Subcutaneous adipose tissue (tissue), 4 donors: ENCODE measurements around the gene CCDC88C. TPM values are rescaled to one million over a fixed set of nuclear protein-coding genes. Genes with fewer than 3 reads are reported as not detected.

ENCODE experiments used
- total RNA-seq, 4 donors: library from RNA; depleted of rRNA; stranded (reverse); fragments of >200 nt; gene quantifications; one replicate each; pipeline ENCODE4 v1.1.0, GENCODE V29; 2016
- TF ChIP-seq, protein P1 (sequence below): fragments of 450-650 bp; IDR thresholded peaks from one replicate; pipeline ENCODE4 v1.5.1; 2016; ENCODE audit warnings: low read depth, mild to moderate bottlenecking, control low read depth, antibody characterized with exemption, moderate library complexity

The CCDC88C gene
- total RNA-seq, 4 donors from 2014 or later = 7.3 to 16.2 (median 8.8) TPM

DNA sequence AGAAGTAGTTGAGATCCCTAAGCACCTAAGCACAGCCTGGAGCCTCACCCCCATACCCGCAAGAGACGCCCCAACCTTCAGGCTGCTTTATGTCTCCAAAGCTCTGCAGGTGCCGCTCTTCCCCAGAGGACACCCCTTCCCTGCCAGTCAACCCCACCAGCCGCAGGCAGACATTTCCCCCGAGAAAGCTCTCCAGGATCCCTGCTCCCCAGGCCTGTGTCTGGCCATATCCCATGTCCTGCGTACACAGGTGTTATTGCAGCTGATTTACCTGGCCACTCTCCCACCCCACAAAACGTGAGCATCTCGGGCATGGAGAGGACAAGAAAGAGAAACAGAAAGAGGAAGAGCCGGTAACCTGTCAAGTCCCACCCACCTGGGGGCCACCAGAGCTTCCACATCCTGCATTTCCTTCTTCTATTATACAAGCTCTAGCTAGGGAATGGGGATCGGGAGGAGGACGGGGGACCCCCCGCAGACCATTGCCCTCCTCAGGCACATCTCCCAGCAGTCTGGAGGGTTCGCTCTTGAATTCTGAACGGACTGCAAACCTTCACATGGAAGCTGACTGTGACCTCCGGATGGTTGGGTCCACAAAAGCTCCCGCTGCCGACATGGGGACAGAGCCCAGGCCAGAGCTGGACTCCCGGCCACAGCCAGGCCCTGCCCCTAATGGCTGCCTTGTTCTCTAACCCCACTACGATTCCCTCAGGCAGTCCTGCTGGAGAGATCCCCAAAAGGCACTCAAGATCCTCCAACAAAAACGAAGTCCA lies 17.6 kb downstream of the CCDC88C start:
- TF ChIP-seq, protein P1, sequence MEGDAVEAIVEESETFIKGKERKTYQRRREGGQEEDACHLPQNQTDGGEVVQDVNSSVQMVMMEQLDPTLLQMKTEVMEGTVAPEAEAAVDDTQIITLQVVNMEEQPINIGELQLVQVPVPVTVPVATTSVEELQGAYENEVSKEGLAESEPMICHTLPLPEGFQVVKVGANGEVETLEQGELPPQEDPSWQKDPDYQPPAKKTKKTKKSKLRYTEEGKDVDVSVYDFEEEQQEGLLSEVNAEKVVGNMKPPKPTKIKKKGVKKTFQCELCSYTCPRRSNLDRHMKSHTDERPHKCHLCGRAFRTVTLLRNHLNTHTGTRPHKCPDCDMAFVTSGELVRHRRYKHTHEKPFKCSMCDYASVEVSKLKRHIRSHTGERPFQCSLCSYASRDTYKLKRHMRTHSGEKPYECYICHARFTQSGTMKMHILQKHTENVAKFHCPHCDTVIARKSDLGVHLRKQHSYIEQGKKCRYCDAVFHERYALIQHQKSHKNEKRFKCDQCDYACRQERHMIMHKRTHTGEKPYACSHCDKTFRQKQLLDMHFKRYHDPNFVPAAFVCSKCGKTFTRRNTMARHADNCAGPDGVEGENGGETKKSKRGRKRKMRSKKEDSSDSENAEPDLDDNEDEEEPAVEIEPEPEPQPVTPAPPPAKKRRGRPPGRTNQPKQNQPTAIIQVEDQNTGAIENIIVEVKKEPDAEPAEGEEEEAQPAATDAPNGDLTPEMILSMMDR = no peak

DNA sequence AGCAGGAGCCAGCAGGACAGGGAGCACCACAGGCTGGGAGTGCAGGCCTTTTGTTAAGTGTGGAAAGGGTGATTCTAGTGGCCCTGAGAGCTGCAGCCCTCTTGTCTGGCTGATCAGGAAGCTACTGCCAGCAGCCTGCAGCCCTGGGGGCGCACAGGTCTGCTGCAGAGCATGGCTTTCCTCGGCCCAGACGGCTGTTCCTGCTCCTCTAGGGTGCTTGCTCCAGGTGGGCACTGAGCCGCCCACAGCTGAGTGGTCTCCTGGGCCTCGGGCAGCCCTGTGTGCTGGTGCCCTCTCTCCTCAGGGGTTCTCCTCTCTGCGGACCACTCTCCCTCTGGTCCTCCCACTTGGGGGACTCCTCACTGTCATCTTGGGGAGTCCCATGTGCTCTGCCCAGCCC lies 18.9 kb downstream of the CCDC88C start:
- TF ChIP-seq, protein P1 = no peak

DNA sequence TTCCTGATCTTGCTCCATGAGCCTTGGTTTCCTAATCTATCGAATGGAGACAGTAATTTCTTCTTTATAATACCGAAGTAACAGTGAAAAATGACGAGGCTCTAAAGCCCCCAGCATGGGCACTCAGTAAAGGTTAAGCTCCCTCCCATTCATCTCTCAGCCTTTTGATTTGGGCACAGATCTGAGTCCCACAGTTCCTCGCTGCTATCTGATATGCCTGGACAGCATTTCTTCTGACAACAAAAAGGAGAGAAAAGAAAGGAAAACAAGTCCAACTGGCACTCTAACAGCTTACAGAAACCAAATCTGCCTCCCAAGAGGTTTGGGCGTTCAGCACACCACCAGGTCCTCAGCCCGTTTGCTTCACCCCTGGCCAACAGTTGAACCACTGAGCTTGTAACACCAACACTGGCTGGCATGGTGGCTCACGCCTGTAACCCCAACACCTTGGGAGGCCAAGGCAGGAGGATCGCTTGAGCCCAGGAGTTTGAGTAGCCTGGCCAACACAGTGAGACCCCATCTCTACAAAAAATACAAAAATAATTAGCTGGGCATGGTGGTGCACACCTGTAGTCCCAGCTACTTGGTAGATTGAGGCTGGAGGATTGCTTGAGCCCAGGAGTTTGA lies 19.5 kb downstream of the CCDC88C start:
- TF ChIP-seq, protein P1 = no peak

DNA sequence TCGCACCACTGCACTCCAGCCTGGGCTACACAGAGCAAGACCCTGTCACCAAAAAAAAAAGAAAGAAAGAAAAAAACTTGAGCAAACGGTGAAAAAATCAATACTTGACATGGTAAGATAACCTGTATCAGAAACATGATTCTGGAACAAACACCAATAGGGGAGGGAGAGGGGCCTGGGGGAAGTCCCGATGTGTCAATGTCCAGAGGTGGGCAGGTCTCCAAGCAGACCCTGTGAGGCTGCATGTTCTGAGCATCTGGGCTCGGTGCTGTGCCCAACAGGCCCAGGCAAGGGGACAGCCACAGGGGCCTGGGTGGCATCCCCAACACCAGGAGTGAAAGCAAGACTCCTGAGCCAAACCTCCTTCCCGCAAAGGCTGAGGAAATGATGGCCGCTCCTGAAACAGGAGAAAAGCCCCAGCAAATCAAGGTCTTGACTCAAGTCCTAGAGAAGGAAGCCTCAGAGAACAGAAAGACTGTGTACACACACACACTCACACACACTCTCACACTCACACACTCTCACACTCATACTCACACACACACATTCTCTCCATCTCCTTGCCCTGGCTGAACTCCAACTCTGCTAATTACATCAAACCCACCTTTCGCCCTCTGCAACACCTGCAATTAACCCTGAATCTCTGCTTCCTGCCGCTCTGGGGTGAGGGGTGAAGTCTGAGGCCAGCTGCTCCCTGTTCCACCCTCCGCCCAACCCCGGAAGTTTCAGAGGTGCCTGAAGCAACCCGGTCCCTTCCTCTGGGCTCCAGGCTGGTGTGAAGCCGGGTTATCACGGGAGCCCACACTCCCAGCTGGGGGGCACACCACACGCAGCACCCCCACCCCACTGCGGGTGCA lies 20.4 kb downstream of the CCDC88C start:
- TF ChIP-seq, protein P1 = no peak

DNA sequence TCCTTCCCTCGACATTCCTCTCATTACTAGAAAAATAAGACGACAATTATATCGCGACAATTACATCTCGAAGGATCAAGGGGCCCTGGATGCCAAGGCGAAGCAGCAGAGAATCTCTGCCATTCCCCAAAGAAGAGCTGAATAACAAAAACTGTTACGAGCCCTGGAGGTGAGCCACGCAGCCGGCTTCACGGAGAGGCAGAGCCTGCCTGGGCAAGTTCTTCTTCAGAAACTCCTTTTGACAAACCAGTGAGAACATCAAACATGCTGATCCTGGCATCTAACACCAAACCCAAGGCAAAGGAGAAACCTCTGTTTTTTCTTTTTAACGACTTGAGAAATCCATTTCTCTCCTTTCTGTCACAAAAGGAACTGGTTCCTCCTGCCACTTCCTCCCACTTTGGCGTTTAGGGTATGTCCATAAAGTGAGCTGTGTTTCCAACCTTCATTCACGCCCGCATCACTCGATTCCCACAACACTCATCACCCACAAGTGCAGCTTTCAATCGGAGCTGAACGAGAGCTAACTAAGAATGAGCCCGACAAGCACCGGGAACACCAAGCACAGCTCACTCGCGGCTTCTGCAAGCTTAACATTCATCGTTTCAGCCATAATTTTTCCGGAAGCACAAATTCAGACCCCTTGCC lies 21.5 kb downstream of the CCDC88C start:
- TF ChIP-seq, protein P1 = no peak

DNA sequence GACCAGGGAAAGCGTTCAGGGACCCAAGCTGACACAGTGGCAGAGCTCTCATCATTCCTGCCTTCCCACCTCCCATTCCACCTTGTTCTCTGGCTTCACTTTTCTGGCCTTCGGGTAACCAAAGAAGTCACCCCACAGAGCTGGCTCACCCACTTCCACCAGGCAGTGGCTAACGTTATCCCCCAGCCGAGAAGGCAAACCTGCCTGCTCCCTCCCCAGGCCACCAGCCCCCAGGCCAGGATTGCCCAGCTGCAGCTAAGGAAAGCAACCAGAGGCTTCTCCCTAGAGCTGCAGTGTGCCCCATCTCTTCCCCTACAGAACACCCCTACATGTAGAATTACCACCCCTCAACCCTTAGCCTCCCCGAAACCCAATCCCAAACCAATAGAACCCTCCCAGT lies 22.2 kb downstream of the CCDC88C start:
- TF ChIP-seq, protein P1 = no peak
